LNCaP clone FGC (cell line): ENCODE data around the gene DPM1.

Source experiments
- DNase-seq: peaks from one replicate; pipeline ENCODE4 v3.0.0-alpha.2; 2011; ENCODE audit warnings: low read depth
- H3K4me3 ChIP-seq: 2 replicates; pipeline ENCODE4 v1.5.1; 2011; ENCODE audit warnings: mild to moderate bottlenecking, low read depth, low read length, control low read depth
- TF ChIP-seq, protein P1 (sequence below): IDR thresholded peaks from 2 replicates; pipeline ENCODE4 v1.5.1; 2012; ENCODE audit warnings: mild to moderate bottlenecking; ENCODE audit not compliant: control insufficient read depth, insufficient read depth; ENCODE audit errors: extremely low read depth

DPM1 gene

GRCh38 chr20:50991076-50991475 lies 32.7 kb upstream of the DPM1 start:
- no peak for DNase-seq
- H3K4me3 ChIP-seq: no peak overlapping the region
- TF ChIP-seq, protein P1, sequence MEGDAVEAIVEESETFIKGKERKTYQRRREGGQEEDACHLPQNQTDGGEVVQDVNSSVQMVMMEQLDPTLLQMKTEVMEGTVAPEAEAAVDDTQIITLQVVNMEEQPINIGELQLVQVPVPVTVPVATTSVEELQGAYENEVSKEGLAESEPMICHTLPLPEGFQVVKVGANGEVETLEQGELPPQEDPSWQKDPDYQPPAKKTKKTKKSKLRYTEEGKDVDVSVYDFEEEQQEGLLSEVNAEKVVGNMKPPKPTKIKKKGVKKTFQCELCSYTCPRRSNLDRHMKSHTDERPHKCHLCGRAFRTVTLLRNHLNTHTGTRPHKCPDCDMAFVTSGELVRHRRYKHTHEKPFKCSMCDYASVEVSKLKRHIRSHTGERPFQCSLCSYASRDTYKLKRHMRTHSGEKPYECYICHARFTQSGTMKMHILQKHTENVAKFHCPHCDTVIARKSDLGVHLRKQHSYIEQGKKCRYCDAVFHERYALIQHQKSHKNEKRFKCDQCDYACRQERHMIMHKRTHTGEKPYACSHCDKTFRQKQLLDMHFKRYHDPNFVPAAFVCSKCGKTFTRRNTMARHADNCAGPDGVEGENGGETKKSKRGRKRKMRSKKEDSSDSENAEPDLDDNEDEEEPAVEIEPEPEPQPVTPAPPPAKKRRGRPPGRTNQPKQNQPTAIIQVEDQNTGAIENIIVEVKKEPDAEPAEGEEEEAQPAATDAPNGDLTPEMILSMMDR: no peak

GRCh38 chr20:50987493-50988210 lies 29.3 kb upstream of the DPM1 start:
- DNase-seq: peak; percentile 84
- TF ChIP-seq, protein P1: peak; percentile 92
- 0 out of 2 replicates have a peak overlapping the region, but pooled peaks have one; percentile 9 for H3K4me3 ChIP-seq

- TF ChIP-seq, protein P1: no peak
Measured at GRCh38 chr20:50983321-50983720, 25.0 kb upstream of the DPM1 start.

DNA sequence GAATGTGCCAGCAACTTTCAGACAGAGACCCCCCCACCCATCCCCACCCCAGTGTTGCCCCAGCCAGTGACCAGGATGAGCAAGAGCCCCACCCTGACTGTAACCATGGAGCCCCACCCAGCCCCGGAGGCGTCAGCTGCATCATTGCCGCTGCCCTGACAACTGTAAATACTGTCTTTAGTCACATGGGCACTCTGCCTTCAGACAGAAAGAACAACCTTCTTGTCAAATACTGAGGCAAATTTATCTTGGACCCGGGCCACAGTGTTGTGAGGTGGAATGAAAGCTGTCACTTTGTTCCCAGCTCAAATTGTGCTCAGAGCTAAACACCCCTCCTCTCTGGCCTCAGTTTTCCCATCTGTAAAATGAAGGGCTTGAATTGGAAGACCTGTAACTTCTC lies 24.0 kb upstream of the DPM1 start:
- TF ChIP-seq, protein P1: no peak
- peak; percentile 78 for DNase-seq
- H3K4me3 ChIP-seq: no peak overlapping the region

More at GRCh38 chr20:50983321-50983720, 25.0 kb upstream of the DPM1 start:
- no peak overlapping the region for H3K4me3 ChIP-seq
- DNase-seq: no peak

- DNase-seq: no peak
- H3K4me3 ChIP-seq: no peak overlapping the region
- TF ChIP-seq, protein P1: no peak
Measured at GRCh38 chr20:50981714-50982048, 23.3 kb upstream of the DPM1 start.

DNA sequence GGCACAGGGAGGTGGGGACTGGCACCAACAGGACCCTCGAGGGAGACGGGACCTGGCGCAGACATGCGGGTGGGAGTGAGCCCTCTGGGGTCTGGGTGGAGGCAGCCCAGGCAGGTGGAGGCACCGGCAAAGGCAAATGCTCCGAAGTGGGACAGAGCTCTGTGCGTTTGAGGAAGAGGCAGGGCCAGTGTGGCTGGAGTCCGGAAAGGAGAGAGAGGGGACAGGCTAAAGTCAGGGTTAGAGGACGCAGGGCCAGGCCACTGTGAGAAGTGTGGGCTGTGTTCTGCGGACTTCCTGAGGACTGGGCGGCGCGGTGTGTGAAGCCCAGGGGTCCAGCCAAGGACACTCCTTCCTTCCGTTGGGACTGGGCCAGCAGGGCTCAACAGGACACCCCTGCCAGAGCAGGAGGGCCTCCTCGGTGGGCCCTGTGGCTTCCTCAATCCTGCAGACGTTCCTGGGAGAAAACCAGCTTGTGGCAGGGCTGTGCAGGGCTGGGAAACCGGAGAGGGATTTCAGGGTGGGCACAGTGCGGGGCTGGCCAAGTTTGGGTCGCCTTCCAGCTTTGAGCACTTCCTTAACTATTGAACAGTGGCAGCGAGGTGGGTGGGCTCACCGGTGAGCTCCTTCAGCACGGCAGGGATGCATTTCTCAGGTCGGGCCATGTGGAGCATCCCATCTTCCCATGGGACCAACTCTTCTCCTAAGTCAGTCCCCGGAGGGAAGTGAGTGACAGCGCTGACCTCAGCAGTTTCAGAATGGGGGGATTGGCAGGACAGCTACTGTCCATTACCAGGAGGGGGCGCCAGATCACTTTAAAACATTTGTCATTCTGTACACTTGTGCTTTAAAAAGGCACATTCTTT lies 22.8 kb upstream of the DPM1 start:
- no peak for DNase-seq
- H3K4me3 ChIP-seq: no peak overlapping the region
- TF ChIP-seq, protein P1: peak; percentile 88
